HG02970 (cell line): ENCODE data around the gene ST14.
"Not testable (repeated sequence)": the region's sequence is repeated elsewhere in the genome, so short reads cannot be mapped to it uniquely, and the experiment has no call there.

Experiments
- ATAC-seq: cut with Tn5 transposase; IDR thresholded peaks from one replicate; pipeline ENCODE4 v1.9.1; 2021; ENCODE audit warnings: mild to moderate bottlenecking, moderate library complexity, moderate number of reproducible peaks; ENCODE audit not compliant: unreplicated experiment, low FRiP score

The ST14 gene

DNA sequence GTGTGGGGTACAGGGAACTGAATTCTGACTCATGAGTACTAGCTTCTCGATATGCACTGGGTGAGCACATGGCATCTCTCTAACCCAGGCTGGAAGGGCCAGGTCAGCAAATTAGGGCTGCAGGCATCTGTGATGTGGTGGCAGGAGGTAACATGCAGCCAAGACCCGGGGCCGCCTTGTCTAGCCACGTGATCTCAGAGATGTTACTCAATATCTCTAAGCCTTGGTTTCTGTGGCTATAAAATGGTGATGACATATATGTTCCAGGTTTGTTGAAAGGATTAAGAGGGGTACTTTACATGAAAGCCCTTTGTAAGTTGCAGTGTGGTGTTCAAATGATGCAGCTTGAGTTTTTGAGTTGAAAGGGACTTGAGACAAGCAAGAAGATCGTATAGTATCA lies 3.2 kb downstream of the ST14 start:
- no peak for ATAC-seq

DNA sequence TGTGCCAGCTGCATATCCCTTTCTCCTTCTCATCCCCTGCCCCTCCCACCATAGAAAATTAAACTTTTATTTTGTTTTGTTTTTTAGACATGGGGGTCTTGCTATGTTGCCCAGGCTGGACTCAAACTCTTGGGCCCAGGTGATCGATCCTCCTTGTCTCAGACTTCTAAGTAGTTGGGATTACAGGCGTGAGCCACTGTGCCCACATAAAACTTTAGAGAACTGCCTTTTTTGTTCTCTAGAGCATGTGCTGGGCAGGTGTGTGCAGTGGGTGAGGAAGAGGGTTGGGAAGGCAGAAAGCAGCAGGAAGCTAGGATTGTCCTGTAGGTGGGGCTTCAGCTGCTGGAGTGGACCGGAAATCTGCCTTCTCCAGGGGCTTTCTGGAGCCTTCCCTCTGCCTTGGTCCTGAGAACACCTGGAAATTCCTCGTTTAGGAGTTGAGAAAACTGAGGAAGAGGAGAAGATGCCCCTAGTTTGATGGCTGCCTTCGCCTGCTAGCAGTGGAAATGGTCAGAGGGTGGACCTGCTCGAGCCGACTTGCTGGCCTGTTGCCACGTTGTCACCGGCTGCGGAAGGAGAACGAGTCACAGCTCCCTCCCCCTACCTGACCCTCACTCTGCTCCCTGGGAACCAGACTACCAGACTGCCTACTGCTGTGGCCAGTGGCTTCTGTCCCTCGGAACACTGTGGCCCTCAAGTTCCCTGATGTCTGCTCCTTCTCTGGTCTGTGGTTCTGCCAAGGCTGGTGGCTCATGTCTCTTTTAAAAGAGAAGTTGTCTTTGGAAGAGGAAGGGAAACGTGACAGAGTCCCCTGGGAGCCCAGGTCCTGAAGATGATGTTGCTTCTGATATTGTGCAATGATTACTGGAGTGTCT lies 4.0 kb downstream of the ST14 start:
- no peak for ATAC-seq

GRCh38 chr11:130164221-130164570 lies 4.6 kb downstream of the ST14 start:
- no peak for ATAC-seq

GRCh38 chr11:130165601-130166456 lies 6.2 kb downstream of the ST14 start:
- no peak for ATAC-seq

DNA sequence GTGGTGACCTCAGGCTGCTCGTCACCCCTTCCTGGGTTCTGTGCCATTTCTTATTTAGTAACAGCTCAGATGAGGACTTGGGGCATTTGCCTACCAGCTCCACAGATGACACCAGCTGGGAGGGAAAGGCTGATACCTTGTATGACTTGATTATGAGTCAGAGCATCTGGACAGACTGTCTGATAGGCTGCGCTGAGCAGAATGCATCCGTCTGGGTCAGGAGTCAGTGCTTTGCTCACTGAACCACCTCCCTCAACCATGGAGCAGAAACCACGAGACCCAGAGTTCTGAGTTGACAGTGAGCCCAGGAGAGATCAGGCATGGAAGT lies 6.8 kb downstream of the ST14 start:
- ATAC-seq = no peak

DNA sequence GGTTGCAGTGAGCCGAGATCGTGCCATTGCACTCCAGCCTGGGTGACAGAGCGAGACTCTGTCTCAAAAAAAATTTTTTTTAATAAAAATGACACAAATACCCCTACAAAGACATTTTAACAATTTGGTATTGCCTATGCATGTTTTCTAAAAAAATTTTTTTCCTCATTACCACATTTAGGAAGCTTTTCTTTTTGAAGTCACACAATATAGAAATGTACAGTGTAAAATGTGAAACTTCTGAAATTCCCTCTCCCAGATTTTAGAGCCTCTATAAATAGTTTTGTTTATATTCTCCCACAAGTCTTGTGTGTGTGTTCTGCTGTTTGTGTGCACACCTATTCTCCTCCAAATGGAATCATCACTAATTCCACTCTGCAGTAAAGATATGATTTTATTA lies 7.6 kb downstream of the ST14 start:
- no peak for ATAC-seq

DNA sequence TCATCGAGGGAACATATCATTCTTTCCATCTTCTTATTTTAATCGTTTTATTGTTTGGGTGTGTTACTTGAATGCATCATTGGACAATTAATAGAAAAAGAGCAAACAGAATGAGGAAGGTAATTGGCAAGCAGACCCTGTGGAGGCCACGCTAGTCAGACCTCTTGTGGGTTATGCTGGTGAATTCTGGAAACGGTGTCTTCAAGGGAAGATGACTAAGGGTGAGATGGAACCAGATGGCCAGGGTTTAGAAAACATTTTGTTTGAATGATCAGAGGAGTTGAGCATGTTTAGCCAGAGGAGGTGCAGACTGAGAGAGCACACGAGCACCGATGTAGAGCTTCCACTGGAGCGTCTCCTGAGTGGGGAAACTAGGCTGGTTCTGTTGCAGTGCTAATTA lies 8.5 kb downstream of the ST14 start:
- no peak for ATAC-seq

DNA sequence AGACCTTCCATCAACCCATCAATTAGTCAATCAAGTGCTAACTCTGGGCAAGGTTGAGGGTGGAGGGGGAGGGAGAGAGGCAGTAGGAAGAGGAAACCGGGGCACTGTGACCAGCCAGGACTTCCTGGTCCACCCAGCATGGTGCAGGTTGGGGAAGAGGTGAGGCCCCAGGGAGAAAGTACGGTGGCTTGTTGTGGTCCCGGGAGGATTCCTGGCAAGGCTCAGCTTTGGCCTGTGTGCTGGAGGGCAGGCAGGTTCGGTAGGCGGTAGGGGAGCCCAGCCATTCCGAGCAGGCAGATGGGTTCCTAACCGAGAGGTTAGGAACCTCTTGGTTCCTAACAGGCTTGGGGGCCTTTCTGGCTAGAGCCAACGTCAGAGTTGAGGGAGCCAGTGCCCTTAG lies 10.8 kb downstream of the ST14 start:
- no peak for ATAC-seq

GRCh38 chr11:130171534-130171933 lies 12.0 kb downstream of the ST14 start:
- ATAC-seq = no peak

DNA sequence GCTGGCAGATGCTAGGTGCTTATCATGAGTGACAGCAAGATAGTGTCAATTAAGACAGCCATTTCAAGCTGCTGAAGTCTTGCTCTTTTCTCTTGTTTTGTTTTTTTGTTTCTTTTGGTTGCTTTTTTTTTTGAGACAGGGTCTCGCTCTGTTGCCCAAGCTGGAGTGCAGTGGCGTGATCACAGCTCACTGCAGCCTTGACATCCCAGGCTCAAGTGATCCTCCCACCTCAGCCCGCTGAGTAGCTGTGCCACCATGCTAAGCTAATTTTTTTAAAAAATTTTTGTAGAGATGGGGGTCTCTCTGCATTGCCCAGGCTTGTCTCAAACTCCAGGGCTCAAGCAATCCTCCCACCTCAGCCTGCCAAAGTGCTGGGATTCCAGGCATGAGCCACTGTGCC lies 12.4 kb downstream of the ST14 start:
- ATAC-seq = not testable (repeated sequence)

DNA sequence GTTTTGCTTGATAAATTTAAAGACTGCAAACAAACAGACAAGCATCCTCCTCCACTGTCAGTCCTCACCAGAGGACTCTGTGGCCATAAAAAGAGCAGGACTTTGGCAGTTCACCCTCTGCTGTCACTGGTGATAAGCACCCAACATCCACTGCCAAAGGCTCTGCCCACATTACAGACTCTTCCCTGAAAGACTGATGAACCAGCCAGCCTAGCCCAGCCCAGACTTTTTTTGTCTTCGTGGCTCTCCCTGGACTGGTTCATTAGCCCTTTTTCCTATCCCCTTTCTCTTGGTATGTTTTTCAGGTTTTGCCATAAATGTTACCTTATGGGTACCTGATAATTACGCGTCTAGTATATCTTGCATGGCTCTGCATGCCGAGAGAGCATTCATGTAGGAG lies 15.1 kb downstream of the ST14 start:
- ATAC-seq = no peak

DNA sequence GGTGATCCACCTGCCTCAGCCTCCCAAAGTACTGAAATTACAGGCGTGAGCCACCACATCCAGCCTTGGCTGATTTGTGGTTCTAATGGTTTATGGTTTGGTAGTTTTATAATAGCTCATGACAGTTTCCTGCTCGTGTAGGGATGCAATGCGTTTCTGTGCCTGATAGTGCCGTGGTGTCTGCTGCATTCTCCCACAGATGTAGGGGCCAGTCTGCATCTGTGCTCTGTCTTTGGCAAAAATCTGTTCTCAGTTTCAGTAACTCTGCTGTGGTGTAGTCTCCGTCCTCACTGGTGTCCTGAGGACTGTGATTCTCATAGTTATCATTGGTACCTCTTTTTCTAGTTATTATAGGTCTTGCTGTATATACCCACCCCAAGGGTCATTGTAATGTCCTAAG lies 16.3 kb downstream of the ST14 start:
- no peak for ATAC-seq

- ATAC-seq = no peak
These were observed 18.2 kb downstream of the ST14 start for GRCh38 chr11:130177782-130178181.

DNA sequence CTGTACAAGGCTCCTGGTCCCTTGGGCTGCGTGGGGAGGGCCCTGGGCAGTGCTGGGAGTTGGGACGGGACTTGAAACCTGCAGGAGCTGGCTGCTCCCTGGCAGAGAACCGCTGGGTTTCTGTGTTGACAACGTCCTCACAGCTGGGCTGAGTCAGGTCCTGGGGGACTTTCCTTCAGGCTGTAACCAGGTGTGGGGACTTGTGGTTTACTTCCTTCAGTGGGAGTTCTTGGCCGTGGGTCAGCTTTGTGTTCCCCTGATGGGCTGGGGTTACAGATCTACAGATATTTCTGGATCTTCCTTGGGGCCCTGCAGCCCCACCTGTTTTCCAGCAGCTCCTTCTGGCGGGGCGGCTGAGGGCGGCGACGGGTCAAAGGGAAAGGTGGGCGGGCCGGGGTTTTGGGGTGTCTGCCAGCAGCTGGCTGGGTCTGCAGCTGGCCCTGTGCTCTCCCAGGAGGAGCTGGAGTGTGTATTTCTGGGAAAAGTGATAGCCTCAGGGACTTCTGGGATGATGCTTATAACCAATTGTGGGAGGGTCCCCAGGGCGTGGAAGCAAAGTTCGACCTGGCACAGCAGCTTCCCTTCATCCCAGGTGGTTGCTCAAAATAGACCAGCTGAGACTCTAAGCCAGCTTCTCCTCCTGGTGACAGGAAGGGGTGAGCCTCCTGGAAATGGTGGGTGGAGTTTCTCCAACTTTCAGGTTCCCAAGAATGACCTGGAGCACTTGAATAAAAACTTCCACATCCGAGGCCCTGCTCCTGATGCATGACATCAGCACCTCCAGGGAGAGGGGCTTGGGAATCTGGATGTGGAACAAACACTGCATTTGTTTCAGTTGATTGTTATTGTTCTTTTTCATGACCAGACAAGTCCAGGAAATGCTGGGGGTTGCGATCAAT lies 19.1 kb downstream of the ST14 start:
- no peak for ATAC-seq

DNA sequence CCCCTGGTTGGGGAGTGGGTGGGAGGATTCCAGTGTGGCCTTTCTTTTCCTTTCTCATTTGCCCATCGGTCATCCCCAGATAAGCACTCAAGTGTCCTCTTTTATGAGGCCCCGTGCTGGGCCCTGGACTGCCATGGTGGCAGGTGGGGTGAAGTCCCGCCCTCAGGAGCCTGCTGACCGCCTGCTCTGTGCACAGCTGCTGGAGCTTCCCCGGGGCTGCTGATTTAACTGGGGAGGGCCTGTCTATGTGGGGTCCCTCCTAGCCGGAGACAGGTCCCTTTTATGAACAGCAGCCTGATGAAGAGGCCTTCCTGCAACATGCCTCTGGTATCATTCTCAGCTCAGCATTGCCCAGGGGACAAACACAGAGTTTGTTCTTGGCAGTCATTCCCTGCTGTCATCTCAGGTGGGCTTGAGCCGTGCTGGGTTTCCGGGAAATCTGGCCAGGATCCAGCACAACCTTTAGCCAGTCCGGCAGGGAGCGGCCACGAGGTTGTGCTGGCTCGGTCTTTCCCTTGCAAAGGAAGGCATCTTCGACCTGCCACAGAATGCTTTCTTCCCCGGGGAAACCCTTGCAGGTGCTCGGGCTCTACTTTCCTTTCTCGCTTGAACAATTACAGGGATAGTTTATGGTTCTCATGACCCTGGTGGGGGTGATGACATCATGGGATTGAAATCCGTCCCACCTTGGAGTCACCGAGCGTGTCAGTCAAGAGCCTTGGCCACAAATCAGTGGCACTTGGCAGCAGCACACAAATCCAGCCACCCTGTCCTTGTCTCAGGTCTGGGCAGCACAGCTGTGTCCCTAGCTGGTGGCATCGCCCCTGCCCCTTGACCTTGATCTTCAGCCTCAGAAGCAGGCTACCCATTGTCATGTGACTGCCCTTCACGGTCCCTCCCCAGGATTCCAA lies 20.1 kb downstream of the ST14 start:
- ATAC-seq = no peak

DNA sequence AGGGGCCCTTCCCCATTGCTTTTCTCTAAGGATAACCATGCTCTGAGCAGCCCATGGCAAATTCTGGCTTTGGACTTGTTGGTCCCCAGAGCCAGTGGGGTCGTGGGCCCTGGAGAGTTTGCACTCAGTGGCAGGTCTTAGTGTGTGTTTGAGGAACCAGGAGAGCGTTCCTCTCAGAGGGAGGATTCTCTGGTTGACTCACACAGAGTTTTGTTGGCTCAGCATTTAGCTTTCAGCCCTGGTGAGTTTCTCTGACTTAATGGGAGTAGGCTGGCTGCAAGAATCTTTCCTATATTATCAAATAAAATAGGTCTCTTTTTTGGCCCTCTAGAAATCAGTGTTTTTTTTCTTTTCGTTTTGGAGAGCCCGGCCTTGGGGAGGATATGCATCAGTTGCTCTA lies 20.9 kb downstream of the ST14 start:
- ATAC-seq = no peak

DNA sequence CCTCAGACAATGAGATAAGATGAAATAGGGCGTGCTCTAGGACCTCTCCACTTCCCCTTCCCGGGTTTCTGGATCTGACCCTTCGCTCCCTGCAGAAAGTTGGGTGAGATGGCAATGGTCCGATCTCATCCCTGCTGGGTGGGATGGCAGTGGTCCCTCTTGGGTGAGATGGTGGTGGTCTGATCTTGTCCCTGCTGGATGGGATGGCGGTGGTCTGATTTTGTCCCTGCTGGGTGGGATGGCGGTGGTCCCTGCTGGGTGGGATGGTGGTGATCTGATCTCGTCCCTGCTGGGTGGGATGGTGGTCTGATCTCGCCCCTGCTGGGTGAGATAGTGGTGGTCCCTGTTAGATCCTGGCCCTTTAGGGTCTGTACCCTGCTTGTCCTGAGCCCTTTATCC lies 21.3 kb downstream of the ST14 start:
- ATAC-seq = no peak

- peak; percentile 50 for ATAC-seq
These were observed 22.0 kb downstream of the ST14 start for GRCh38 chr11:130181295-130182272.
